H1 (cell line): ENCODE results near the gene TLCD2. TPM values are rescaled to one million over a fixed set of nuclear protein-coding genes. Genes with fewer than 3 reads are reported as not detected.

Source experiments
- CTCF ChIA-PET: fragments of 300-600 bp; sonication (Branson Sonifier 250); formaldehyde crosslinking; loops from one replicate; lab custom pipeline; 2021; ENCODE audit not compliant: partially characterized antibody; lab: Charles Lee
- POLR2A ChIA-PET: fragments of 300-600 bp; sonication (Branson Sonifier 250); formaldehyde crosslinking; loops from one replicate; lab custom pipeline; 2021; ENCODE audit warnings: inconsistent platforms; ENCODE audit not compliant: partially characterized antibody; lab: Charles Lee
- DNase-seq, 2 experiments: peaks; one replicate each; pipeline versions ENCODE4 v3.0.0 to v3.0.0-alpha.2; 2010 to 2022; ENCODE audit warnings: low spot score in 2 of 2, low read depth in 1 of 2, mixed read lengths in 1 of 2
- FAIRE-seq: peaks from 2 replicates; lab custom pipeline; 2011; peaks lifted over from hg19 to GRCh38; lab: Jason Lieb, UNC
- H2AFZ ChIP-seq: 2 replicates; pipeline ENCODE4 v1.8.1; 2012; ENCODE audit warnings: low read length, inconsistent platforms
- H2AK5ac ChIP-seq: 2 replicates; pipeline ENCODE4 v1.6.1; 2013; ENCODE audit warnings: low read depth, low read length
- H2BK120ac ChIP-seq: replicated peaks from 2 replicates; pipeline ENCODE3; 2013; ENCODE audit warnings: low read depth, low read length, inconsistent platforms
- H2BK12ac ChIP-seq: 2 replicates; pipeline ENCODE4 v1.6.1; 2013; ENCODE audit warnings: low read depth, low read length
- H2BK15ac ChIP-seq: 2 replicates; pipeline ENCODE4 v1.6.1; 2013; ENCODE audit warnings: low read length
- H2BK20ac ChIP-seq: 2 replicates; pipeline ENCODE4 v1.6.1; 2013; ENCODE audit warnings: low read length
- H2BK5ac ChIP-seq: 2 replicates; pipeline ENCODE4 v1.6.1; 2013; ENCODE audit warnings: low read depth, low read length
- H3K14ac ChIP-seq: 2 replicates; pipeline ENCODE4 v1.6.1; 2013; ENCODE audit warnings: inconsistent platforms; ENCODE audit not compliant: insufficient read length
- H3K18ac ChIP-seq: 2 replicates; pipeline ENCODE4 v1.6.1; 2013; ENCODE audit warnings: low read length; ENCODE audit errors: extremely low read depth
- H3K23ac ChIP-seq: 2 replicates; pipeline ENCODE4 v1.6.1; 2013; ENCODE audit warnings: inconsistent platforms; ENCODE audit not compliant: insufficient read length
- H3K23me2 ChIP-seq: 2 replicates; pipeline ENCODE4 v1.6.1; 2013; ENCODE audit warnings: low read depth, low read length
- H3K27ac ChIP-seq: 2 replicates; pipeline ENCODE4 v1.6.1; 2011; ENCODE audit warnings: low read depth, low read length, inconsistent platforms
- H3K27me3 ChIP-seq, 4 experiments: replicated peaks in 1 of 4; 1 replicate in 1 of 4; 2 replicates in 3 of 4; pipeline versions ENCODE4 v1.6.1 to v1.8.1; 2011 to 2013; ENCODE audit warnings: low read length in 3 of 4, mild to moderate bottlenecking in 3 of 4, inconsistent platforms in 2 of 4, mixed read lengths in 2 of 4, moderate library complexity in 1 of 4; ENCODE audit not compliant: control insufficient read depth in 3 of 4, insufficient read depth in 3 of 4; ENCODE audit errors: extremely low read depth in 1 of 4
- H3K36me3 ChIP-seq, 4 experiments: 2 replicates each; pipeline versions ENCODE4 v1.6.1 to v1.8.1; 2011 to 2013; ENCODE audit warnings: mild to moderate bottlenecking in 4 of 4, low read length in 3 of 4, moderate library complexity in 2 of 4, control low read depth in 1 of 4, inconsistent platforms in 1 of 4; ENCODE audit not compliant: insufficient read depth in 4 of 4, control insufficient read depth in 2 of 4
- H3K4ac ChIP-seq: replicated peaks from 2 replicates; pipeline ENCODE3; 2013; ENCODE audit warnings: low read length, low read depth, mixed read lengths, inconsistent platforms; ENCODE audit not compliant: insufficient read length
- H3K4me1 ChIP-seq, 4 experiments: replicated peaks in 1 of 4; 1 replicate in 1 of 4; 2 replicates in 3 of 4; pipeline versions ENCODE4 v1.6.1 to v1.8.1; 2011 to 2013; ENCODE audit warnings: low read length in 3 of 4, inconsistent platforms in 2 of 4, mixed read lengths in 1 of 4; ENCODE audit not compliant: insufficient read depth in 4 of 4, control insufficient read depth in 3 of 4
- H3K4me2 ChIP-seq, 2 experiments: 2 replicates each; pipeline versions ENCODE4 v1.6.1 to v1.8.1; 2011 to 2013; ENCODE audit warnings: low read depth in 2 of 2, low read length in 2 of 2, control low read depth in 1 of 2, inconsistent platforms in 1 of 2, mild to moderate bottlenecking in 1 of 2; ENCODE audit not compliant: insufficient read depth in 1 of 2
- H3K4me3 ChIP-seq, 4 experiments: fragments of 200-600, 300-600 bp in 1 of 4; sonication (generic), shearing (Covaris generic), sonication (Bioruptor Twin) in 1 of 4; 2 replicates each; pipeline versions ENCODE4 v1.5.1 to v1.8.1; 2011 to 2016; ENCODE audit warnings: low read length in 4 of 4, low read depth in 3 of 4, control low read depth in 2 of 4, inconsistent platforms in 2 of 4, mild to moderate bottlenecking in 2 of 4, mixed read lengths in 1 of 4, moderate library complexity in 1 of 4; ENCODE audit not compliant: insufficient read depth in 2 of 4; ENCODE audit errors: extremely low read depth in 1 of 4
- H3K56ac ChIP-seq: replicated peaks from 2 replicates; pipeline ENCODE3; 2013; ENCODE audit warnings: low read depth, mild to moderate bottlenecking, mixed read lengths, low read length, inconsistent platforms; ENCODE audit not compliant: insufficient read length
- H3K79me1 ChIP-seq: 2 replicates; pipeline ENCODE4 v1.6.1; 2013; ENCODE audit warnings: low read depth, low read length, control low read depth
- H3K79me2 ChIP-seq, 2 experiments: 2 replicates each; pipeline versions ENCODE4 v1.6.1 to v1.8.1; 2012 to 2013; ENCODE audit warnings: low read length in 2 of 2, mild to moderate bottlenecking in 2 of 2, inconsistent platforms in 1 of 2; ENCODE audit not compliant: insufficient read depth in 2 of 2, control insufficient read depth in 1 of 2
- H3K9ac ChIP-seq, 4 experiments: replicated peaks in 1 of 4; 1 replicate in 1 of 4; 2 replicates in 3 of 4; pipeline versions ENCODE4 v1.6.1 to v1.8.1; 2011 to 2013; ENCODE audit warnings: low read depth in 3 of 4, low read length in 3 of 4, control low read depth in 2 of 4, mild to moderate bottlenecking in 2 of 4, moderate library complexity in 2 of 4, inconsistent platforms in 1 of 4; ENCODE audit errors: extremely low read depth in 1 of 4
- H3K9me3 ChIP-seq, 2 experiments: 2 replicates each; pipeline versions ENCODE4 v1.6.1 to v1.8.1; 2012 to 2013; ENCODE audit warnings: mild to moderate bottlenecking in 2 of 2, moderate library complexity in 2 of 2, control low read depth in 1 of 2, inconsistent platforms in 1 of 2, low read depth in 1 of 2, low read length in 1 of 2, mixed read lengths in 1 of 2; ENCODE audit not compliant: insufficient read depth in 2 of 2
- H4K20me1 ChIP-seq, 2 experiments: replicated peaks in 1 of 2; 2 replicates each; pipeline versions ENCODE3 to v1.8.1; 2011 to 2013; ENCODE audit warnings: inconsistent platforms in 2 of 2, low read length in 2 of 2, mild to moderate bottlenecking in 1 of 2; ENCODE audit not compliant: insufficient read depth in 2 of 2, control insufficient read depth in 1 of 2
- H4K5ac ChIP-seq: 2 replicates; pipeline ENCODE4 v1.6.1; 2013; ENCODE audit warnings: low read length, low read depth, mixed read lengths, inconsistent platforms; ENCODE audit not compliant: insufficient read length
- H4K8ac ChIP-seq: 2 replicates; pipeline ENCODE4 v1.8.0; 2013; ENCODE audit warnings: mild to moderate bottlenecking, moderate library complexity, low read length, inconsistent platforms; ENCODE audit not compliant: insufficient read depth; ENCODE audit errors: extremely low read depth
- H4K91ac ChIP-seq: replicated peaks from 2 replicates; pipeline ENCODE3; 2013; ENCODE audit warnings: low read length, mixed read lengths, inconsistent platforms; ENCODE audit not compliant: insufficient read length
- BRCA1 ChIP-seq: IDR thresholded peaks from 2 replicates; pipeline ENCODE4 v1.6.1; 2012; ENCODE audit warnings: low read depth, low read length, improper control_type of control experiment
- JUN ChIP-seq: IDR thresholded peaks from 2 replicates; pipeline ENCODE4 v1.6.1; 2011; ENCODE audit warnings: low read depth, mild to moderate bottlenecking, improper control_type of control experiment, low read length
- RFX5 ChIP-seq: IDR thresholded peaks from 2 replicates; pipeline ENCODE4 v1.6.1; 2011; ENCODE audit warnings: low read depth, low read length, improper control_type of control experiment, borderline replicate concordance
- WGBS, 2 experiments: shearing (Covaris generic) in 1 of 2; methylation state at CpG; one replicate each; pipeline versions ENCODE4 v1.1.6 to v1.1.7; 2013 to 2015; ENCODE audit warnings: low lambda C conversion rate in 2 of 2, mixed read lengths in 2 of 2, inconsistent platforms in 1 of 2, low coverage in 1 of 2, missing lambda C conversion rate in 1 of 2; ENCODE audit not compliant: insufficient replicate concordance in 2 of 2, insufficient coverage in 1 of 2, insufficient read length in 1 of 2; ENCODE audit errors: extremely low coverage in 1 of 2, missing lambda C conversion rate in 1 of 2; 5-methylcytosine and 5-hydroxymethylcytosine counted together
- polyA plus RNA-seq, 7 experiments: library from polyadenylated mRNA; depleted of rRNA in 3 of 7; stranded (reverse) in 5 of 7; unstranded in 2 of 7; fragments of >200 nt in 5 of 7; fragments of 200-250 nt in 2 of 7; gene quantifications; 1 replicate in 5 of 7; 2 replicates in 1 of 7; 4 replicates in 1 of 7; pipeline versions ENCODE4 v1.2.1 to v1.2.3, GENCODE V29; 2011 to 2013; ENCODE audit warnings: missing spikeins in 2 of 7, mixed read lengths in 2 of 7
- total RNA-seq: library from RNA; stranded (reverse); fragmentation: NEBNext Ultra II Directional; extraction: Animal tissue kit (Norgen Biotek cat#: 25700); gene quantifications from 2 replicates; pipeline ENCODE4 v1.2.1, GENCODE V29; 2021

The TLCD2 gene
- total and polyA plus RNA-seq, 2 of the 8 experiments (the other 6 are each of a cell fraction or from before 2014, with no cell fraction given) = 0.47 to 1.4 TPM

- Histone ChIP-seq H3K56ac (no peak overlapping the region), H2BK5ac (no peak overlapping the region), H3K23ac (no peak overlapping the region), H4K20me1 (no peaks in the 10 kb centered on the region), H4K8ac (no peak overlapping the region), H3K79me2 (no peaks in the 10 kb centered on the region), H3K27ac (no peak overlapping the region), H4K5ac (no peak overlapping the region), H3K14ac (no peak overlapping the region), H2BK120ac (no peak overlapping the region), H2BK20ac (no peak overlapping the region), H3K18ac (no peak overlapping the region), H3K4me2 (no peak overlapping the region), H2AK5ac (no peak overlapping the region), H3K23me2 (no peaks in the 10 kb centered on the region), H3K79me1 (no peaks in the 10 kb centered on the region), H2BK12ac (0 out of 2 replicates have a peak overlapping the region, but pooled peaks have one; percentile 17), H4K91ac (no peak overlapping the region), H3K9me3 (no peaks in the 10 kb centered on the region), H3K4ac (no peak overlapping the region), H3K27me3 (no peaks in the 10 kb centered on the region), H2AFZ (no peak overlapping the region), H3K9ac (no peak overlapping the region), H3K4me1 (no peaks in the 10 kb centered on the region), H3K36me3 (no peaks in the 10 kb centered on the region), H3K4me3 (no peak overlapping the region), H2BK15ac (no peak overlapping the region)
- ChIA-PET CTCF (interaction anchor here (1.0 kb wide), 1 partner anchor 39 kb away, joined by 4 read pairs; no protein-coding TSS in a partner anchor), POLR2A (no interaction called here)
- FAIRE-seq (no peak), DNase-seq (no peak)
- TF ChIP-seq RFX5 (no peak), BRCA1 (no peak), JUN (no peak)
- 73% methylated on average over 5 of the region's 5 CpGs; no CpG with 5 or more reads in 1 of the 2 experiments for WGBS, 2 experiments
These were observed 12.5 kb downstream of the TLCD2 start for GRCh38 chr17:1697681-1698080.
